Left hindlimb (tissue), 1 donor: ENCODE data around the gene DOHH.

Experiments used
- DNase-seq: peaks from one replicate; pipeline ENCODE4 v3.0.0-alpha.2; 2018

Gene DOHH

GRCh38 chr19:3476830-3477229 is 23.6 kb downstream of the DOHH start:
- no peak for DNase-seq

GRCh38 chr19:3475449-3475848 is 25.0 kb downstream of the DOHH start:
- DNase-seq = no peak

GRCh38 chr19:3474614-3475013 is 25.9 kb downstream of the DOHH start:
- DNase-seq = no peak

GRCh38 chr19:3474010-3474409 is 26.5 kb downstream of the DOHH start:
- no peak for DNase-seq

DNA sequence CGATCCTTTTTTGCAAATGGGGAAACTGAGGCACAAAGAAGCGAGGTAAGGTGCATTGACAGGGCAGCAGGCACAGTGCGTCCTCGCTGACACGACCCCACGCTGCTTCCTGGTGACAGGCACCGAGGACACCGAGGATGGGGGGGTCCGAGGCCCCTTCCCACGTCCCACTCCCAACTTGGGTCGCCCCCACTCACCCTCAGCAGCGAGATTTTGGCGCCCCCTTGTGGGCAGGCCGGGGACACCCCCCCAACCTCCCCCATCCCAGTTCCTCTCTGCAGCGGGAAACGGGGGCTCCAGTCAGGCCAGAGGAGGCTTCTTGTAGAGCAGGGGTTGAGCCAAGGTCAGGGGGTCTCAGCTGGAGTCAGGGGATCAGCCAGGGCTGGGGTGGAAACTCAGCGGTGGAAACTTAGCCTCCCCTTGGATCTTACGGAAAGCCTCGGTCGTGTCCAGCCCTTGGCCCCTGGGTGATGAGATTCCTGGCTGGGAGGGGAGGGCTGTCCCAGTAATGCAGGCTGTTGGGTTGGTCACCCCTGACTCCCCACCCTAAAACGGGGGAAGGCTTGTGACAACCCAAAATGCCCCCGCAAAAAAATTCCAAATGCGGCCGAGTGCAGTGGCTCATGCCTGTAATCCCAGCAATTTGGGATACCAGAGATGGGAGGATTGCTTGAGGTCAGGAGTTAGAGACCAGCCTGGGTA is 28.4 kb downstream of the DOHH start:
- no peak for DNase-seq

DNA sequence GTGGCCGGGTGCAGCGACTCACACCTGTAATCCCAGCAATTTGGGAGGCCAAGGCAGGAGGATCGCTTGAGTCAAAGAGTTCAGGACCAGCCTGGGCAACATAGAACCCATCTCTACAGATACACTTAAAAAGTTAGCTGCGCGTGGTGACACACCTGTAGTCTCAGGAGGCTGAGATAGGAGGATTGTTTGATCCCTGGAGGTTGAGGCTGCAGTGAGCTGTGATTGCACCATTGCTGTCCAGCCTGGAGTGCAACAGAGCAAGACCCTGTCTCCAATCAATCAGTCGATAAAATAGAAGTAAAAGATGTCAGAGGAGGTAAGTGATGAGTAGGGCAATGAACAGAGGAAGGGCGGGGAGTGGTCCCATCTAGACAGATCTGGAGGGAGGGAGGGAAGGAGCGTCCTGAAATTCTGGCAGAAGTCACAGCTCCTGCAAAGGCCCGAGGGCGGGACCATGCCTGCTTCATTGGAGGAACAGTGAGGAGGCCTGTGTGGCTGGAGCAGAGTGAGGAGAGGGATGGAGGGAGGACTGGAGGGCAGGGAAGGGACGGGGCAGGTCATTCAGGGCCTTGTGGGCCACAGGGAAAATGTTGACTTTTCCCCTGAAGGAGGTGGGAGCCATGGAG is 29.9 kb downstream of the DOHH start:
- no peak for DNase-seq

GRCh38 chr19:3469638-3470499 is 30.6 kb downstream of the DOHH start:
- no peak for DNase-seq

DNA sequence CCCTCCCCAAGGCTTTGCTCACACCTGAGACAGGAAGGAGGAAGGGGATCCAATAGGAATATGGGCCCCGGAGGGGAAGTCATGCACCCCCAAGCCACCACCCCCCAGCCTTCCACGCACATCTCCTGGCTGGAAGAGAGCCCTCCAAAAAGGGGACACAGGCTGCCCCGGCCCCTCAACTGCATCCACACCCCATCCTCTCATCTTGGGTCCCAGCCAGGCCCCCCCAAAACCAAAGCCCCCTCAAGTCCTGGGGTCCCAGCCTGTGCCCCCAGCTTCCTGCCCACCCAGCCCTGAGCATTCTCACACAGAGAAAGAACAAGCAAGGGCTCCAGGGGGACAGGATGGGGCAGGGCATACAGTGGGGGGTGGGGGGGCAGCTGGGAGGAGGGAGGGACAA is 32.3 kb downstream of the DOHH start:
- no peak for DNase-seq

DNA sequence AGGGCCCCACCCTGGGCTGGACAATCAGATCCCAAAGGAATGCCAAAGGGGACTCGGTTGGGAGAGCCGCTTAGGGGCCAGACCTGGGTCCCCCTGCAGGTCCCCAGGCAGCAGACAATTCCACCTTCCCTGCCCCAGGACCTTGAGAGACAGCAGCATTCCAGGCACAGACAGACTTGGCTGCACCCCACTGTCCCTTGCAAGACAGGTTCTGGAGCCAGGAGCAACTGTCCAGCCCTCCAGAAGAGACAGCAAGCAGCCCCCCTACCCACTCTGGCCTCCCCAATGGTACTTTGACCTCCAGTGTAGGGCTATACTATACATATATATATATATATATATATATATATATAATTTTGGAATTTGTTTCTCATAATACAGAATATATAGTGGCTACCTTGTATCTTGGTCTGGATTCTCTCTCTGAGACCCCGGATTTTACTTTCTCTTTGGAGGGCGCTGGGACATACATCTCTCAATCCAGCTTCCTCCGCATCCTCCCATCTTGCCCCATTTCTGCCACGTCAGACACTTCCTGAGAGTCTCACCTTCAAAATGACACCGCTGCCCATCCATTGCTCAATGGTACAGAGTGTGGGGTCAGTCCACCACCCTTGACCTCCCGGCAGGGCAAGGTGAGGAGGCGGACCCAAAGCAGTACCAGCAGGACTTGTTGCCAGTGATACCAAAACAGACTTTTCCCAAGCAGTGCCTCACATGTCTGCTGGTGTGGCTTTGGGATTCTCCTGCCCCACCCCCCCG is 32.9 kb downstream of the DOHH start:
- DNase-seq = no peak

- DNase-seq = no peak
These were observed 33.8 kb downstream of the DOHH start for GRCh38 chr19:3466635-3467034.

DNA sequence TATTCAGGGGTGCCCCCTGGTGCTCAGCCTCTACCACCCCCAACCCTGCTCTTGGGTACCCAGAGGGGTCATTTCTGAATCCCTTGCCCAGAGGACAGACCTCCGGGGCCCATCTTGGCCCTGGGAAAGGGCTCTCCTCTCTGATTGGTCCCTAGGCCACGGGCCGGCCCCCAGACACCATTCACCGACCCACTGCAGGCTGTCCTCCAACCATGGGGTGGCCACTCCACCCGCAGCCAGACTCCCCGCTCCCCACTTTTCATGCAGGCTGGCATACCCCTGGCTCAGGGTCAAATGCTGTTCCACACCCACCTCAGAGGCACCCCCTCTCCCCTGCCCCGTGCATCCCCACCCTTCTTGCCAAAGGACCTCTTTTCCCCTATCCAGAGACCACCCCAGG is 34.9 kb downstream of the DOHH start:
- no peak for DNase-seq

DNA sequence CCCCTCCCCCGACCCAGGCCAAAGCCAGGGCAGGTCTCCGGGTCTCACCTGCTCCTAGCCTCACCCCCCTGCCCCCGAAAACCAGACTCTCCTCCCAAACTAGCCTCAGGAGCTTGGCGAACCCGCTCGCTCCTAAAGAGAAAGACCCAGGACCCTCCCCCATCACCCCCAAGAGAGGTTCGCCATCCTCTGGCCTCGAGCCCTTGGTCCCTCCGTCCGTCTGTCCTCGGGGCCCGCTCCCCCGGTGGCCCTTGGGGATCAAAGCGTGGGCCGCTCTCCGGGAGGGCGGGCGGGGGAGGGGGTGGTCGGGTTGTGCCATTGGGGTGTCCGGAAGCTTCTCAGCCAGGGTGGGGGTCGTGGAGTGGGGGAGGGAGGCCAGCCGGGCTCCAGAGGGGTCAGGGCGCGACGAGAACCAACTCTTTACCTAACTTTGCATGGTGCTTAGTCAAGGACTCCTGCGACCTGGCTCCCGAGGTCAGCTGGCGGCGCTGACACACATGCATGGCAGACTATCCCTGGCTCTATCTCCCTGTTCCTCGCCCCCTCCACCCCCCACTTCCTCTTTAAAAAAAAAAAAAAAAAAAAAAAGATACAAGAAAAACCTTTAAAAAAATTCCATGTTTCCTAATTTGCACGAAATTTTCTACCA is 35.8 kb downstream of the DOHH start:
- DNase-seq = no peak

DNA sequence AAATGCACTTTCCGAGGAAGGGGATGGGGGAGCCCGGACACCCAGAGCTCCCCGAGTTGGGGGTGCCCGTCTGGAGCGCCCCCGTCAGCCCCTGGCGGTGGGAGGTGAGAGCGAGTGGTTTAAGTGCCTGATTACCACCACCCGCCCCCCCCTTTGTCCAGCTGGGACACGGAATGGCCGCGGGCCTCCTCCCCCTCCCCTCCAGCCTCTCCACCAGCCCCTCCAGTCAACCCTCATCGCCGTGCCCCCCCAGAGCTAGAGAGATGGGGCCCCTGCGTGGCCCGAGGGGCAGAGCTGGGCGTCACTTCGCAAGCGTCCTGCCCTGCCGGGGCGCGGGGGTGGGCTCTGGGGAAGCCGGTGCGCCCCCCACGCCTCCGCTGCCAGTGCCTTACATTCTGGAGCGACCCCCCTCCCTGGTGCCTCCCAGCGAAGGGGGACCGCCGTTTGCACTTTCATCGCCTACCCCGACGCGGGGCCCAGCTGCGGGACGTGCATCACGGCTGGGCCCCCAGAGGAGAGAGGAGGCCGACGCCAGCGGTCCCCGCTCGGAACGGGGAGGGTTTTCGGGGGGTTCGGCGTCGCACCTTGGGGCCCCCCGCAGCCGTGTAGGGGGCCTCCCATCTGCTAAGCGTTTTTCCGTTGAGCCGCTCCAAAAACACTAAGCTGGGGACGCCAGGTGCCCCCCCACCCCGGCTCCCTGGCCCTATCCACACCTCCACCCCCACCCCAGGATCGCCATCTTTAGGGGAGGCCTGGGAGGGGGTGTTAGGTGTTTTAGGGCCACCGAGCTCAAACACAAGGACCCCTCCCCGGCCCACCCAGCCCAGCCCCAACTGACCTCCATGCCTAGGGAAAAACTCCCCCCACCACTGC is 36.5 kb downstream of the DOHH start:
- DNase-seq = no peak

DNA sequence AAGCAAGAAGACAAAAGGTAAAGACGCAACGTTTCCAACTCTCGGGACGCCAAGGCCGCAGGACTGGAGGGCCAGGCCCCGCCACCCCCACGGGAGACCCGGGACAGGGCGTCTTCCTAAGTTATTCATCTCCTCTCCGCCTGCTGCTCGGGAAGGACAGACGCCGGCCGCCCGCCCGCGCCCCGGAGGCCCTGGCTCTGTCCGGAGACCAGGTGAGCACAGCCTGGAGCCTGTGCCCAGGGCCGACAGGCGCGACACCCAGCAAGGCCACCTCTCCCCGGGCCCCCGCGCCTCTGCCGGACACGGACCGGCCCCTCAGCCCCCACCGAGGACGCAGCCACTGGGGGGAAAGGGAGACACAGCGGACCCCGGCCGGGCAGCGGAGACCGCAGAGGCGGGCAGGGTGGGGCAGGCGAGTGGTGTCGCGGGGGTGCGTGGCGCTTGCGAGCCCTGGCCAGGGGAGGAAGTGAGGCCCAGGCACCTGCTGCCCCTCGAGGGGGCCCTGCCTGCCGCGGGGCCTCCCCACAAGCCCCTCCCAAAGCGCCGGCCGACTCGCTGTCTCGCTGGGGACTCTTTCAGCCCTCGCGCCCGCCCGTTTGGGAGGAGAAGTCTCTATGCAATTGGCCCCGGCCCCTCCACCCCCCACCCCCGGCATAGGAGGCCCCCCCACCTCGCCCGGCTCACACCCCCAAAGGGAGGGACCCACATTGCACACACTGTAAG is 37.3 kb downstream of the DOHH start:
- DNase-seq = no peak

GRCh38 chr19:3459965-3460582 is 40.4 kb downstream of the DOHH start:
- DNase-seq = peak; percentile 60

DNA sequence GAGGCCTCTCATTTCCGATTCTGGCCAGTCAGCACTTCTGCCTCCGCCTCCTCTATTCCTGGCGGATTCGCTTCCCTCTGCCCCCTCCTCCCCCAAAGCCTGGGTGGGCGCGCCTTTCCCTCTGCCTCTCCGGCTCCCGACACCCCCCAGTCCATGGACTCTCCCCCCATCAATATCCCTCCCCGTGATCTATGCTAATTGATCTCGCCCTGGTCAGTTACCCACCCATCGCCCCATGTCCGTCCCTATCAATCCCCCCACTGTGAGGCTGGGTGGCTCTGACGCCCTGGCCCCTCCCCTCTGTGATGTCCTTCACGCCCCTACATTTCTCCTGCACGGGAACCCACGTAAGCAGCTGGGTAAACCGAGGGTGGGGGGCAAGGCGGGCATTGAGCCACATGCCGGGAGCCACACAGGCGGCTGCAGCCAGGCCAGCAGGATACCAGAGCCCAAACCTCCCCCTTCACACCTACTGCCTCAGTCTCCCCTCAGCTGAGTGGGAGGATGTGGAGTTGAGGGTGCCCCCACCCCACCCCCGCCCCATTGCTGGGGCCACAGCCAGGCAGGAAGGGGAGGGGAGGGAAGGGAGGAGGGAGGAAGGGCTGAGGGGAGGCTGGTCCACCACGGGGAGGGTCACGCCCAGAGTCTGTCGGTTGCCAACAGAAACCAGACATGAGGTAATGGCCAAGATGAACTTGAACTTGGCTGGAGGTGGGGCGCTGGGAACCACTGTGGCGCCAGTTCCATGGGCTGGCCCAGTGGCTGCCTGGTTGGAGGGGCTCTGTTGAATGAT is 41.2 kb downstream of the DOHH start:
- DNase-seq = peak; percentile 96

DNA sequence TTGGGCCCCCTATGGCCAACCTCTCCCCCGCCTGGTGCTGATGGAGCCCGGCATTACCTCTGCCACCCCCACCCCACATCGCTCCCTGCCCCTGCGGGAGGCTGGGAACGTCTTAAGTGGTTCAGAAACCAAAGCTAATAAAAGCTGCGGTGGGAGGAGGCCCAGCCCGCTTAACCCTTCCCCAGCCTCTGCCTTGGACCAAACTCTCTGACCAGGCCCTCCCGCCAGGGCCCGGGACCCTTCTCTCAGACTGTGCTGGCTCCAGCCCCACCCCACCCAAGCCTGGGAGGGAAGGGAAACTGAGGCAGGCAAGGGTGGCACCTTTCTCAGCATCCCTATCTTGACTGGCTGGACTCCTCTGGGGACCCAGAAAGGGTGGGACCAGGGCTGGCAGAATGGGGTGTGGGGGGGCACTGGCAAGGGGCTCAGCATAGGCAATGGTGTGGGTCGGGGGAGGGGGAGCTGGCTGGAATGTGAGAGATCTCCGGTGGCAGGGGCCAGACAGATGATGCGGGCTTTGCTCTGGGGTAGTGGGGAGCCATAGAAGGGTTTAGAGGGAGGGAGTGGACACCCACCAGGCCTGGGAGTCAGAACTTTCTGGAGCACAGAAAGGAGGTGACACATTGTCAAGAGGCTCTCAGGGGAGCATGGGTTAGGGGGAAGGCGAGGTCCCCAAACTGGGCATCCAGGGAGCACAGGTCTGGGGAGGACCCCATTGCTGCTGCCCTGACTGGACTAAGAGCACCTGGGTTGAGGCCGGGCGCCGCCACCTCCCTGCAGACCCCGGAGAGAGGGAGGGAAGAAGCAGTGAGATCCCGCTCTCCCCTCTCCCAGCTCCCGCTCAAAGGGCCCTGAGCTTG is 42.0 kb downstream of the DOHH start:
- peak; percentile 84 for DNase-seq

DNA sequence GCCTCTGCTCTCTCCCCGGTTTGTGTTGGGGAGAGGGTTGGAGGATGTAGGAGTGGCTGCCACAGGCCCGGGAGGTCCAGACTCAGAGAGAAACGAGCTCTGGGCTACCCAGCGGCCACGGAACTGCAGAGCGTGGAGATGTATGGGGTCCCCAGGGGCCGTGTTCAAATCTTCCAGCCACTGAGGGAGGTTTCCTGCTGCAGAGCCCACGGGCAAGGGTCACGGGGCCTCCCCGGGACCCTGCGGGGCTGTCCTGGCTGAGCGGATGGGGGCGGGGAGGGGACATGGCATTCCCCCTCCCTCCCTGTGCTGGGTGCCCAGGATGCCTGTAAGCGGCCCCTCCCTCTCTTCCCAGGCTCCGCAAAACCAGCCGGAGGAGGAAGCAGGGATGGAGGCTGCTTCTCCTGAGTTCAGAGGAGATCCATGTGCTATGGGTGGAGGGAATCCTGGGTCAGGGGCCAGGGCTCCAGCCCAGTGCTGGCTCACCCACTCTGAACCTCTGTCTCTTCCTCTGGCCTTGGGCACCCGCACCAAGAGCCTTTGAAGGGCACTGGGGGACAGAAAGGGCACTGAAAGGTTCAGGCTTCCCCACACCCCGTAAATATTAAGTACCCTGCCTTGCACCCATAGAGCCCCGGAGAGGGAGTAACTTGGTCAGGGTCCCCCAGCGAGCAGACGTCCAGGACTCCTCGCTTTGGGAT is 42.8 kb downstream of the DOHH start:
- DNase-seq = peak; percentile 75
